ENCODE results near the gene WFDC10B.

DNA sequence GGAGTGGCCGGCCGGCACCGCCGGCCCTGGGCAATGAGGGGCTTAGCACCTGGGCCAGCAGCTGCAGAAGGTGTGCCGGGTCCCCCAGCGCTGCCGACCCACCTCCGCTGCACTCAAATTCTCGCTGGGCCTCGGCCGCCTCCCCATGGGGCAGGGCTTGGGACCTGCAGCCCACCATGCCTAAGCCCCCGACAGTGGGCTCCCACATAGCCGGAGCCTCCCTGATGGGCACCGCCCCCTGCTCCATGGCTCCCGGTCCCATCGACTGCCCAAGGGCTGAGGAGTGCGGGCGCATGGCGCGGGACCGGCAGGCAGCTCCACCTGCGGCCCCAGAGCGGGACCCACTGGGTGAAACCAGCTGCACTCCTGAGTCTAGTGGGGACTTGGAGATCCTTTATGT is 31.2 kb upstream of the WFDC10B start:
- TF ChIP-seq, protein P1, sequence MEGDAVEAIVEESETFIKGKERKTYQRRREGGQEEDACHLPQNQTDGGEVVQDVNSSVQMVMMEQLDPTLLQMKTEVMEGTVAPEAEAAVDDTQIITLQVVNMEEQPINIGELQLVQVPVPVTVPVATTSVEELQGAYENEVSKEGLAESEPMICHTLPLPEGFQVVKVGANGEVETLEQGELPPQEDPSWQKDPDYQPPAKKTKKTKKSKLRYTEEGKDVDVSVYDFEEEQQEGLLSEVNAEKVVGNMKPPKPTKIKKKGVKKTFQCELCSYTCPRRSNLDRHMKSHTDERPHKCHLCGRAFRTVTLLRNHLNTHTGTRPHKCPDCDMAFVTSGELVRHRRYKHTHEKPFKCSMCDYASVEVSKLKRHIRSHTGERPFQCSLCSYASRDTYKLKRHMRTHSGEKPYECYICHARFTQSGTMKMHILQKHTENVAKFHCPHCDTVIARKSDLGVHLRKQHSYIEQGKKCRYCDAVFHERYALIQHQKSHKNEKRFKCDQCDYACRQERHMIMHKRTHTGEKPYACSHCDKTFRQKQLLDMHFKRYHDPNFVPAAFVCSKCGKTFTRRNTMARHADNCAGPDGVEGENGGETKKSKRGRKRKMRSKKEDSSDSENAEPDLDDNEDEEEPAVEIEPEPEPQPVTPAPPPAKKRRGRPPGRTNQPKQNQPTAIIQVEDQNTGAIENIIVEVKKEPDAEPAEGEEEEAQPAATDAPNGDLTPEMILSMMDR (conservative IDR thresholded peaks at IDR 0.05; ENCODE audit: low read depth, low read length): no peak
- no peak for TF ChIP-seq EZH2 (IDR thresholded peaks at IDR 0.05; ENCODE audit: low read length, unreplicated experiment)
- no peak for TF ChIP-seq EZH2phosphoT487 (IDR thresholded peaks at IDR 0.05; ENCODE audit: borderline replicate concordance, low read length)

All from PC-3 (cell line).